OCI-M2 (cell line): ENCODE results near the gene TUBG2.
A peak's percentile ranks its signal among the peaks of the same experiment; 100 is the strongest.
"Not testable (repeated sequence)": the region's sequence is repeated elsewhere in the genome, so short reads cannot be mapped to it uniquely, and the experiment has no call there.

Source experiments
- DNase-seq: peaks from one replicate; lab custom pipeline; 2025; ENCODE audit not compliant: unreplicated experiment; lab: John Stamatoyannopoulos, UW

Gene TUBG2

DNA sequence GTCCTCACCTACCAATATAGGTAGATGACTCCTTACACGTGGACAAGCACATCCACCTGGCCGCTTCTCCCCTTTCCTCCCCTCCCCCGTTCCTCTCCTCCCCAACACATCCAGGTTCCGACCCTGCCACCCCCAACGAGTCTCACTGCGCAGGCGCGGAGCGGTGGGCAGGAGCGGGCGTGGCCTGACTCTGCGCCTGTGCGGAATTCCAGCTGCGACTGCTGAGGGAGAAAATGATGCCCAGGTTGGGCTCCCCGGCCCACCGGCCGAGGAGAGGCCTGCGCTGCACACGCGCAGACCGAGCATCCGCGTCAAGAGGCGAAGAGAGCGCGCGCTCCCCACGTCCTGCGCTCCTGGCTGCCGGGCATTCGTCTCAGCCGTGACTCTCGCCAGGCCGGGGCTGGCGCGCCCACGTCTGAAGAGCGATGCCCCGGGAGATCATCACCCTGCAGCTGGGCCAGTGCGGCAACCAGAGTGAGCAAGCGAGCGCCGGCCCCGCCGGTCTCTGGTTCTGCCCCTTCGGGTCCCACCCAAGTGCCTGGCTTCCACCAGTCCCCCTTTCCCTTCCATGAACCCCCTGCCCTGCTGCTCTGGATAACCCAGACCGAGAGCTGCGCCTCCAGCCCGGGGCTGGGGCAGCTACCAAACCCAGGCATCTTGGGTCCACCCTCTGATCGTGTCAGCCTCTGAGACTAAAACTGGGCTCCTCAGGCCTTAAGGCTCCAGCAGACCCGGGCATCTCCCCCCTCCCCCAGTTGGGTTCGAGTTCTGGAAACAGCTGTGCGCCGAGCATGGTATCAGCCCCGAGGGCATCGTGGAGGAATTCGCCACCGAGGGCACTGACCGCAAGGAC, at the start of gene TUBG2:
TUBG2 (plus strand) TSS at position 206 of the 853 bp plus-strand sequence; CDS start at position 426, 220 bp downstream.
- no peak for DNase-seq

- DNase-seq = not testable (repeated sequence)
Measured at GRCh38 chr17:42609814-42610801, 49.0 kb upstream of the TUBG2 start.

GRCh38 chr17:42612013-42612412, 47.1 kb upstream of the TUBG2 start:
- no peak for DNase-seq

DNA sequence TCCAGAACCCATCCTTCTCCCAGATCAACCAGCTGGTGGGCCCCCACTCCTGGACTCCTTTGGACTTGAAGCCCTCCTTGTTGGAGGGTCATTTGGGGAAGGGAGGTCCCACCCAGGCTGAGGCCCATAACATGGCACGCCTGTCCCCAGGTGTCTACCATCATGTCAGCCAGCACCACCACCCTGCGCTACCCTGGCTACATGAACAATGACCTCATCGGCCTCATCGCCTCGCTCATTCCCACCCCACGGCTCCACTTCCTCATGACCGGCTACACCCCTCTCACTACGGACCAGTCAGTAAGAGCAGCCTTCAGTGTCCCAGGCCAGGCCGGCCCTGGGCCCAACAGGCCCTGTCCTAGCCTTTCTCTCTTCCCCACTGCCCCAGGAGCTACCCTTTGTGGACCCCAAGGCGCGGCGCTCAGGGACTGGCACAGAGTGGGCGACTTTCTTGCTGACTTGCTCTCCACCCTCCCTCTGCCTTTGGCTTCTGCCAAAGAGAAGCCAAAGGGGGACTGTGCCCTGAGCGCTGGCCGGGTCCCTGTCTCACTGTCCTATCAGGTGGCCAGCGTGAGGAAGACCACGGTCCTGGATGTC, 45.3 kb upstream of the TUBG2 start:
- no peak for DNase-seq

GRCh38 chr17:42617956-42618431, 41.1 kb upstream of the TUBG2 start:
- no peak for DNase-seq

GRCh38 chr17:42618442-42619150, 40.5 kb upstream of the TUBG2 start:
- no peak for DNase-seq

DNA sequence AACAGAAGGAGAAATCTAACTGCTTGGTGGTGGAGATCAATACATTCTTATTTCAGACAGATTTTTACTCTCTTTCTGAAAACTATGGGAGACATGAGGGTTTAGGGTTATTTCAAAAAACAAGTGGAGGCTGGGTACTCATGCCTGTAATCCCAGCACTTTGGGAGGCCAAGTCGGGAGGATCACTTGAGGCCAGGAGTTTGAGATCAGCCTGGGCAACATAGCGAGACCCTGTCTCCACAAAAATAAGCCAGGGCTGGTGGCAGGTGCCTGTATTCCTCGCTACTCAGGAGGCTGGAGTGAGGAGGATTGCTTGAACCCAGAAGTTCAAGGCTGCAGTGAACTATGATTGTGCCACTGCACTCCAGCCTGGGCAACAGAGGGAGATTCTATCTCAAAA, 37.1 kb upstream of the TUBG2 start:
- not testable (repeated sequence) for DNase-seq

GRCh38 chr17:42623271-42623670, 35.8 kb upstream of the TUBG2 start:
- DNase-seq = no peak

DNA sequence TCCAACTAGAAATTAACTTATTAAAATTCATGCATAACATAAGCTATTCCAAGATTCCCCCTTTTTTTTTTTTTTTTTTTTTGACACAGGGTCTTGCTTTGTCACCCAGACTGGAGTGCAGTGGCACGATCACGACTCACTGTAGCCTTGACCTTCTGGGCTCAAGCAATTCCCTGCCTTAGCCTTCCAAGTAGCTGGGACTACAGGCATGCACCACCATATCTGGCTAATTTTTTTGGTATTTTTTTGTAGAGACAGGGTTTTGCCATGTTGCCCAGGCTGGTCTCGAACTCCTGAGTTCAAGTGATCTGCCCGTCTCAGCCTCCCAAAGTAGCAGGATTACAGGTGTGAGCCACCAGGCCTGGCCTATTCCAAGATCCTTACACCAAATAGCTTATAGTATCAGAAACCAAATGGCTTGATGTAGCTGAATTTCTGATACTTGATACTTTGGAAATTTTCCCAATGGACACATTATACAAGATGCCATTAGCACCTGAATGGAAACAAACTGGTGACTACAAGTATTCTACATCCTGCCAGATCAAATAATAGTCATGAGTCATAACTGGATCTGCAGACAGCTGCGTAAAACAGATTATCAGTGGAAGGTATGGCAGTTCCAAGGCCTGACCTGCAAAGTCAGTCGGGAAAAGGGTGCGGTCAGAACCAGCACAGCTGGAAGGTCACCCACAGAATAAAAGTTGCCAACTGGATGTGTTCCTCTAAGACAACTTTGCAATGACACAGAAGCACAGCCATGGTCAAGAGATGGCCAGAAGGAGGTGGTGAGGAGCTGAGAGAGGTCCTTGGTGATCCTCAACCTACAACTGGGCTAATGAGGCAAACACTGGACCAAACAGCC, 35.1 kb upstream of the TUBG2 start:
- DNase-seq = no peak

- not testable (repeated sequence) for DNase-seq
Measured at GRCh38 chr17:42627032-42627764, 31.9 kb upstream of the TUBG2 start.

DNA sequence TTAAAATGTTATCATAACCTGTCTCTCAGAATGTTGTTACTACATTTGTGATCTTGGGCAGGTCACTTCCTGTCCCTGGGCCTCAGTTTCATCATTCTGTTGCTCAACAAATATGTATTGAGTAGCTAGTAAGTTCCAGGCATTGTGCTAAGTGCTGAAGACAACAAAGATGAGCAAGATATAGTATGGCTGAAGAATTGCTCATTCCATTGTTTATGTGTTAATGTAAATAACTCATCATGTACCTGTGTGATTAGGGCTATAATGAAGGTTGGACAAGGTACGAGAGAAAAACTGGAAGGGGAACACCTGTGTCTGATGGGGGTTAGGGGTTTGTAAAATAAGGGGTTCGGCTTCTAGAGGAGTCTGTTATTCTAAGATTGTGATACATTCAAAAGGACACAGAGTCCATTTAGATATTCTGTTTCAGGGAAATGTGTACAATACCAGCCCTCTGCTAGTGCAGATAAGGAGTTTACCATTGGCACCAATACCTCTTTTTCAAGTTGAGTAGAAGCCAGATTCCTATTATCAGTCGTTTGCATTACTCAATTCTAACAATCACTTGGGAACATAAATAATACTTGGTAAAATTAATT, 29.6 kb upstream of the TUBG2 start:
- no peak for DNase-seq

DNA sequence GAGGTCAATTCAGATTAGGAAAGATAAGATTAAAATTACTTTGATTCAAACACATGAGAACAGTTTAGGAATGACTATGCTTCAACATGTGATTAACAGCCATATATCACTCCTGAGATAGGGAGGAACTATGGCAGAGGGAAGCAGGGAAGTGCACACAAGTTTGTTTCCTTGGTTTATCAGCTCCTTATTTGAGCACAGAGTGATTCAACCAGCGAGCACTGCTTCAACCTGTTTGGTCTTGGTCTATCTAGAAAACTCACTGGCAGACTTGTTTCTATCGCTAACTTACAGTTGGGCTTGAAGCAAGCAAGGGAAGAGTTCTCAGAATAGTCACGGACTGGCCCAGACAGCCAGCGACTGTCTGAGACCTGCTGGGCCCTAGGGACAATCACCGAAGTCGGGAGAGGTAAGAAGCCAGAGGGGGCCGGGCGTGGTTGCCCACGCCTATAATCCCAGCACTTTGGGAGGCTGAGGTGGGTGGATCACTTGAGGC, 26.1 kb upstream of the TUBG2 start:
- peak; percentile 50 for DNase-seq

DNA sequence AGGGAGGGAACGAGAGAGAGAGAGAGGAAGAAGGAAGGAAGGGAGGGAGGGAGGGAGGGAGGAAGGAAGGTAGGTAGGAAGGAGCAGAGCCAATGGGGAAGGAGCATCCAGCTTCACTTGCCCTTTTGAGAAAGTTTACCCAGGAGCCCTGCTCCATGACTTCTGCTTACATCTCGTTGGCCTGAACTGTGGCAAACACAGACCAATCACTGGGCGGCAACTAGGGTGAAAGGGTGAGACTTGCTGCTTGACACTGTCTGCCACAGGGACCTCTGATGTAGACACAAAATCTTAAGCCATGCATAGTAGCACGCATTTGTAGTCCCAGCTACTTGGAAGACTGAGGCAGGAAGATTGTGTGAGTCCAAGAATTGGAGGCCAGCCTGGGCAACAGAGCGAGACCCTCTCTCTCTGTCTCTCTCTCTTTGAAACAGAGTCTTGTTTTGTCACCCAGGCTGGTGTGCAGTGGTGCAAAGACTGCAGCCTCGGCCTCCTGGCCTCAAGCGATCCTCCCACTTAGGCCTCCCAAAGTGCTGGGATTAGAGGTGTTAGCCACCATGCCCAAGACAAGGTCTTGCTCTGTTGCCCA, 19.5 kb upstream of the TUBG2 start:
- no peak for DNase-seq

- no peak for DNase-seq
Measured at GRCh38 chr17:42640121-42640520, 19.0 kb upstream of the TUBG2 start.

DNA sequence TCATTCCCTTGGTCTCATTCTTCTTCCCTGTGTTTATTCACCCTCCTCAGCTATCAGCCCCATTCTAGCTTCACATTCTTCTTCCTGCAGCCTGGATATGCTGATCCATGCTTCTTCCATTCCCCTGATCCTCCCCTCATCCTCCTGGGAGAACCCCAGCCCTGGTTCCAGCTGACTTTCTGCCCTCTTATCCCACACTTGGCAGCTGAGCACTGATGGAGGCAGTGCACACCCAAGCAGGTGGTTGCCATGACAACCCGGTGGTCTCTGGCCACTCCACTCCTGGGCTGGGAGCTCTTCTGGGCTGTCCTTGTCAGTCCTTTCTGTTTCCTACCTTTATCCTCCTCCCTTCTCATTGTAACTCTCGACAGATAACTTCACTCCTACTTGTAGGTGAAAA, 16.7 kb upstream of the TUBG2 start:
- DNase-seq = no peak

DNA sequence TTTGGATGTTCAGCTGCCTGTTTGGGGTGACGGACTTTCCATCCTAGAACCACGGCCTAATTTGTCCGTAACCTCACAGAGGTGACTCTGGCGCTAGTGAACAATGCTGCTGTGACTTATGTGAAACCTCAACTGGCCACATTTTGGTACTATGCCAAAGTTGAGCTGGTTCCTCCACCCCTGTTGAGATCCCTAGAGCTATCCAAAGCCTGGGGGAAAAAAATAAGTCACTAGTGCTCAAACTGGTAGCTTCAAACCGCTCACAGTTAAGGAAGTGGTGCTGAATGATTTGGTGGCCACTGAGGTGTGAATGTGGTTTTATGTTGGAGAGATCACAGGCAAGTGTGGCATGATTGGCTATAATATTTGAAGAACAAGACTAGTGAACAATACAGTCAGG, 11.3 kb upstream of the TUBG2 start:
- no peak for DNase-seq

GRCh38 chr17:42651392-42651791, 7.7 kb upstream of the TUBG2 start:
- no peak for DNase-seq
